GM21529 (cell line): Measurements from ENCODE around the gene PROS1.
"Not testable (repeated sequence)": the region's sequence is repeated elsewhere in the genome, so short reads cannot be mapped to it uniquely, and the experiment has no call there.

Experiments used
- ATAC-seq: cut with Tn5 transposase; IDR thresholded peaks from one replicate; pipeline ENCODE4 v1.9.1; 2021; ENCODE audit not compliant: unreplicated experiment

PROS1 gene

DNA sequence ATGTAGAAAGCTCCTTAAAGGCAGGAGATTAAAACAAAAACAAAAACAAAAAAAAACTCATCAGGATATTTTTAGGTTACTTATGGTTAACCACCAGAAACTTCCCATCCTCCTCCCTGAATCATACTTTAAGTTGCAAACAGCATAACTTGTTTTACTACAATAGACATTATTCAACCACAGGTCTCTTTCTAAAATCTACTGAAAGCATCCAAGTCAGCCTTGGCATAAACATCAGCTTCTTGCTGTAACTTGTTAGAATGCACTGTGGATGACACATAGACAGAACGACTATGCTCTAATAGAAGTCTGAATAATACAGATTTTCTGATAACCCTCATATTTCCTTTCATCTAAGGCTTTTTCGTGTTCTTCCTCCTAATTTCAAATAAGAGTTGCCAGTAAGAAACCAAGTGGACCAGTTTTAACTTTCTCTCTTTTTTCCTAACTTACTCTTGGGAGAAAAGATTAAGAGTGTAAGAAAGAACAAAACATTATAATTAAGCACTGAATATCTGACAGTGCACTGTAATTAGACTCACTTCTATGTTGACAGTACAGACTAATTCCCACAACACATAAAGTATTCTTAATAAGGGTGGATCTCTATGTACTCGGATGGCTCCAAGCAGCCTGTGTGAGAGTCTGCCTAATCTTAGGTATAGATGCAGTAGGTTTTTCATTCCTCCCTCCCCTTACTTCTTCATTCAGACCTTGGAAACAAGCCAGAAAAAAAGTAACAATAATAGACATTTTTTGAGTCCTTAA is 95.3 kb downstream of the PROS1 start:
- ATAC-seq = not testable (repeated sequence)

DNA sequence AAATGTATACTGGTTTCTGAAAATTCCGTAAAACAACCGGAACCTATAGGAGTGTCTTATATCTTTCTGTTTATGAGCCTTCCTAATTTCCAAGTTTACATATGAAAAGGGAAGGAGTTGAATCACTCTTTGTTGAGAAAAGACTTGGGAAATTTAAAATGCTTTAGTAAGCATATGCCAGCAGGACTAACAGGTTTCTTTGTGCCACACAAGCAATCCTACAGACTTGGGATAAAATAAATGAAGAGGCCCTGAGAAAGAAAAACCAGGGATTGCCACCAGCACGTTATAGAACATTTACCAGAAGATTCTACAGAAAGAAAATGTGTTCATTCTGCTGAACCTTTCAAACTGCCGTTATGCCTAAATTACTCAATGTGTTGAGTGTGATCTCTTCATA is 96.3 kb downstream of the PROS1 start:
- not testable (repeated sequence) for ATAC-seq

DNA sequence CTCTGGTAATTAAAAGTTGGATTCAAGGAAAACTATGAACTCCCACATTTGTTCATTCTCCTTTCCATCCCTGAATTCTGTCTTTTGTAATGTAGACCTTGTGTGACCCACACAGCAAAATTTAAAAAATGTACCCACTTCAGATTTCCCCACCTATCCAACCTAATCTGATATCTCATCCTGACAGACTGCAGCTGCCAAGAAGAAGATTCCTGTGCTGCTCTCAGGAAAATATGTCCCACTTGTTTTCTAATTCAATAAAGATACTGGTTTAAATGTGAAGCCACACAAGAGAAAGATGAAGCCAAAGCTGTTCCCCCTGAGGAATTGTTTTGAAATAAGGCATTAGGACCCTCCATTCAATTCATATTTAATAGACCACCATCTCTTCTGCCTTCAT is 100.3 kb downstream of the PROS1 start:
- ATAC-seq = not testable (repeated sequence)

DNA sequence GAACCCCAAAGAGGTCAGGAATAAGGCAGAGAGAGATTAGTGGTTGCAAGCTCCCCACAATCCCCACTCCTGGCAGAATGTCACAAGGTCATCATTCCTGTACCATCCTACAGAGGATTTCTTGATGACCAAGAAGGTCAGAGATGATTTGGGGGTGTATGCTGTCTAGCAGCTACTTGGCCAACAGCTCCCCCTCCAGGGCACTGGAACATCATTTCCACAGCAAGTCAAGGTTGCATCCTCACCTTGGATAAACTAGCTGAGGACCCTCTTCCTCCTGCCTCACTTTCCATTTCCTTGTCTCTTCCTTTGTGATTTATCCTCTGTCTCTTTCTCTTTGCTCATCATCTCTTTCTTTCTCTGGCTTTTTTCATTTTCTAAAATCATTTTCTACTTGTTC is 106.3 kb downstream of the PROS1 start:
- ATAC-seq = no peak

DNA sequence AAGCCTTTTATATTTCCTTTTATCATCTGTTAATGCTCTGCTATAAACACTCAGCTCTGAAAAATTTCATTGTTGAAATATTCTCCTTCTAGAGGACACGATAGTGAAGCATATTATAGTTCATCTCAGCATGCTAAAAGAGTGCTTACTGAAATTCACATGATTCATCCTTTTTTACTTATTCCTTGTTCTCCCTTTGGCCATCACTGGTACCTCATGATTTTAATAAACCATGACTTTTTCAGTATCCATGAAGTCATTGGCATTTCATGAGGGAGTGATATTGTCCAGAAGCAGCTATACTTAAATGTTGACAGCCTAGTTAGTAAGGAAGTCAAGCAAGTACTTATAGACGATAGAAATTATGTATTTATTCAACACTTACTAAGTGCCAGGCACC is 112.7 kb downstream of the PROS1 start:
- no peak for ATAC-seq

DNA sequence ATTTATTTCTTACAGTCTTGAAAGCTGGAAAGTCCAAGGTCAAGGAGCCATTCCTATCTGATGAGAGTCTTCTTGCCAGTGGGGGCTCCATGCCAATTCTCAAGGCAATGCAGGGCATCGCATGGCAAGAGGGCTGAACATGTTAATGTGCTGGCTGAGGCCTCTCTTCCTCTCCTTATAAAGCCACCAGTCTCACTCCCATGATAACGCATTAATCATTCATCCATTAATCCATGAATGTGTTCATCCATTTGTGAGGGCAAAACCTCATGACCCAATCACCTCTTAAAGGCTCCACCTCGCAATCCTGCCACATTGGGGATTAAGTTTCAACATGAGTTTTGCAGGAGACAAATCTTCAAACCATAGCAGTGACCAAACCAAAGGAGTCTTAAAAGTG is 118.3 kb downstream of the PROS1 start:
- ATAC-seq = no peak

DNA sequence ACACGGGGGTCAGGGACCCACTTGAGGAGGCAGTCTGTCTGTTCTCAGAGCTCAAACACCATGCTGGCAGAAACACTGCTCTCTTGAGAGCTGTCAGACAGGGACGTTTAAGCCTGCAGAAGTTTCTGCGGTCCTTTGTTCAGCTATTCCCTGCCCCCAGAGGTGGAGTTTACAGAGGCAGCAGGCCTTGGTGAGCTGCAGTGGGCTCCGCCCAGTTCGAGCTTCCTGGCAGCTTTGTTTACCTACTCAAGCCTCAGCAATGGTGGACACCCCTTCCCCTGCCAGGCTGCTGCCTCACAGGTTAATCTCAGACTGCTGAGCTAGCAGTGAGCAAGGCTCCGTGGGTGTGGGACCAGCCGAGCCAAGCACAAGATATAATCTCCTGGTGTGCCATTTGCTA is 121.5 kb downstream of the PROS1 start:
- not testable (repeated sequence) for ATAC-seq

DNA sequence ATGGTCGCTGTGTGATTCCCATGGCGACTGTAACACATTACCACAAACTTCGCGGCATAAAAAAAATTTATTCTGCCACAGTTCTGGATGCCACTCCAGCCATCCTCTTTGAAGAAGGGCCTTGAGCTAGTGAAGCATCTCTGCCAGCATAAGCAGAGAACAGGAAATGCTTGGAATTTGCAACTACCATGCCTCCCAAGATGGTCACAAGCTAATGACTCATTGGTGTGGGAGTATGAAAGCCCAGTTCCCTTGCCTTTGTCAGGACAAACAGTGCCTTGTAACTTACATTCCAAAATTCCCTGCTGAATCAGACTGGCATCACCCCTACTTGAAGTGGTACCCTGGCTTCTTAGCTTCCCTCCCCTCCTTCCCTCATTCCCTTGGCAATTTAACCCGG is 129.7 kb downstream of the PROS1 start:
- ATAC-seq = no peak

DNA sequence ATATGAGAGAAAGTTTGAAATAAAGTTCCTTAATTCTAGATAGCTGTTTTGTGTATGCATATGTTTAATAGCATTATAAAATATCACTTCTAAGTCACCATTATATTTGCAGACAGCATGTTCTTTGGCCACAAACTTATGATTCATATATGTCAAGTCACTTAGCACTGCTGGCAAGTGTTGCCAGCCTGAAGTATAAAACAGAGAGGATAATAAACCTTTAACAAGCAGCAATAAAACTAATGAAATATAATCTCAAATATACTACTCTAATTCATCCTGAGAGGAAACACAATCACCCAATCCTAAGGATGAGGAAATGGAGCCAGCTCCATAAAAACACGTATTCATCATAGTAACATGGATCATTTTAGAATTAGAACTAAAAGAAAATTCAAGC is 134.5 kb downstream of the PROS1 start:
- ATAC-seq = not testable (repeated sequence)
